LHCN-M2 (cell line): ENCODE data around the gene SMIM3. TPM values are rescaled to one million over a fixed set of nuclear protein-coding genes. Genes with fewer than 3 reads are reported as not detected.
"Not testable (repeated sequence)": the region's sequence is repeated elsewhere in the genome, so short reads cannot be mapped to it uniquely, and the experiment has no call there.

Source experiments
- DNase-seq: peaks from one replicate; pipeline ENCODE4 v3.0.0-alpha.2; 2012; ENCODE audit warnings: low read depth
- total RNA-seq: library from RNA; depleted of rRNA; stranded (reverse); fragments of >200 nt; gene quantifications from 2 replicates; pipeline ENCODE4 v1.2.3, GENCODE V29; 2014; rRNA removed

The SMIM3 gene
- total RNA-seq, 1 experiment from 2014 or later: 236 TPM

DNA sequence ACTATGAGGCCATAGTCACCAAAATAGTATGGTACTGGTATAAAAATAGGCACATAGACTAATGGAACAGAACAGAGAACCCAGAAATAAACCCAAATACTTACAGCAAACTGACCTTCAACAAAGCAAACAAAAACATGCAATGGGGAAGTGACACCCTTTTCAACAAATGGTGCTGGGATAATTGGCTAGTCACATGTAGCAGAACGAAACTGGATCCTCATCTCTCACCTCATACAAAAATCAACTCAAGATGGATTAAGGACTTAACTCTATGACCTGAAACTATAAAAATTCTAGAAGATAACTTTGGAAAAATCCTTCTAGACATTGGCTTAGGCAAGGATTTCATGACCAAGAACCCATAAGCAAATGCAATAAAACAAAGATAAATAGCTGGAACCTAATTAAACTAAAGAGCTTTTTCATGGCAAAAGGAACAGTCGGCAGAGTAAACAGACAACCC is 14.9 kb downstream of the SMIM3 start:
- not testable (repeated sequence) for DNase-seq

DNA sequence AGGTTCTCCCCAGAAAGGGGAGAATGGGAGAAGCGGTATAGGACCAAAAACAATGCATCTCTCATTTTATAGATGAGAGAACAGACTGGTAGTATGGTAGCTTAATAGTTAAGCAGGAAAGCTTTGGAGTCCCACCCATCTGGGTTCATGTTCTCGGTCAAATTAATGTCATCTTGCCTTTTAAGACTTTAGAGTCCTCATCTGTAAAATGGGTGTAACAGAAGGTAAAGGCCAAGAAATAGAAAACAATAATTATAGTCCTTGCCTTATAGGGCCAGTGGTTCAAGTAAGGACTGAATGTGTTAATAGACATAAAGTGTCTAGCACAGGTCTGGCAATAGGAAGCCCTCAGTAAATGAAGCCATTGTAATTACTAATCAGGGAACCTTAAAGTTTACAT is 16.4 kb downstream of the SMIM3 start:
- DNase-seq: no peak

GRCh38 chr5:150797384-150797783 is 18.8 kb downstream of the SMIM3 start:
- DNase-seq: no peak

DNA sequence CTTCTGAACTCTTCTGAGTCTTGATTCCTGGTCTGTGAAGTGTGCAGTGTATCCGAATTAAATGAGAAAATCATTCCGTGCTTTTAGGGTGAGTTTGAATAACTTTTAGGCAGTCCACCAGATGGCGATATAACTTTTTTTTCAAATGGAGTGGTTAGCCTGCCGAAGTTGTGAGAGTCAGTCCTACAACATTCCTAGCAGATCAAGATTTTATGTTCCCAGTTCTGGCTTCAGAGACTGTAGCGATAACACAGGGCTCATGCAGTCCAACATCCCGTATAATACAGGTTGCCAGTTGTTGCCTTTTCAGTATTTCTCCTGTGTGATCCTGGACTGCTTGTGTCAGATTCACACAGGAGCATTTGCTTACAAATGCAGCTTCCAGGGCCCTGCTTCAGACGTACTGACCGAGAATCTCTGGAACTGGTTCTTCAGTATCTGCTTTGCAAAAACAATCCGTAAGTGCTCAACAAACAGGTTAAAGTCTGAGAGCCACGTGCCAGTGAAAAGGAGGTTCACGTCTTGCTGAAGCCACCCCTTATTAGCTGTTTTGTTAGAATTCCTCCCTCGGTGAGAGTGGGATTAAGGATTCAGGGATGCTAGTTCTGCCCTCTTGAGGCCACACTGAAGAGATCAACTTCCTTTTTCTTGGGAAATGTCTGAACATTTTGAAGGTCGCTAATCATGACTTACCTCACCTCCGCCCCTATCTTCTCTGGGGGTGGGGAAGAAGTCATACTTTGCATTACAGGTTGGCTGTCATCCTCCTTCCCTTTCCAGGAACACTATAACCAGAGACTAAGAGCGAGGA is 22.8 kb downstream of the SMIM3 start:
- DNase-seq: peak; percentile 67

GRCh38 chr5:150804388-150804787 is 25.8 kb downstream of the SMIM3 start:
- DNase-seq: no peak

DNA sequence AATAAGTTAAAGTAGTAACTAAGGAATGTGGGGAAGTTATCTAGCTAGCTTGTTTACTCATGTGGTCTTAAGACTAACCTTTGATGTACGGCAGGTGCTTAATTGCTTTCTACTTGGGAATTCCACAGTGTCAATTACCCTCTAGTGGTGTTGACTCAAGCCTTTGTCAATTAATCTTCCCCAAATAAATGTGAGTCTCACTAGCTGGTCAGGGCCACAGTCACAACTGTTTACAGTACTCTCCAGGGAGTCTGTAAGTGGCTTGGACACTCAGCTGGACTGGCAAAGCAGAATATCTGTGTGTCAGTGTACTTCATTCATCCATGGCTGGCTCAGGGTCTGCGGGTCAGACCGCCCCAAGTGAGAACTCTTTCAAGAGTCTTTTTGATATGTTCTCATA is 30.8 kb downstream of the SMIM3 start:
- no peak for DNase-seq

GRCh38 chr5:150815010-150815409 is 36.5 kb downstream of the SMIM3 start:
- no peak for DNase-seq

DNA sequence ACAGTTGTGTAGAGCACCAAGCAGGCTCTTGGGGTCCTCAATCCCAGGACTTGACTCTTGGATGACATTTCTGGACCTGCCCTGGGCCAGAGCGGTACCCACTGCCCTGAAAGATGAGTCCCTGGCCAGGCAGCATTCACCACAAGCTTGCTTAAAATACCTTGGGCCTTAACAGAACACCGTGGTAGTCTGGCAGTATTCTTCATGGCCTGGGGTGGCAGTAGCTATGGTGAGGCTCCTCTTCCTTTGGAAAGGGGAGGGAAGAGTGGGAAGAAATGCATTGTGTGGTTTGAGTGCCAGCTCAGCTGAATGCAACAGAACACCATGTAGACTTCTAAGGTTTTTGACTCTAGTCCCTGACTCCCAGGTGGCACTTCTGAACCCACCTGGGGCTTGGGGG is 38.4 kb downstream of the SMIM3 start:
- DNase-seq: no peak

- DNase-seq: no peak
These were observed 51.2 kb downstream of the SMIM3 start for GRCh38 chr5:150829744-150830143.

DNA sequence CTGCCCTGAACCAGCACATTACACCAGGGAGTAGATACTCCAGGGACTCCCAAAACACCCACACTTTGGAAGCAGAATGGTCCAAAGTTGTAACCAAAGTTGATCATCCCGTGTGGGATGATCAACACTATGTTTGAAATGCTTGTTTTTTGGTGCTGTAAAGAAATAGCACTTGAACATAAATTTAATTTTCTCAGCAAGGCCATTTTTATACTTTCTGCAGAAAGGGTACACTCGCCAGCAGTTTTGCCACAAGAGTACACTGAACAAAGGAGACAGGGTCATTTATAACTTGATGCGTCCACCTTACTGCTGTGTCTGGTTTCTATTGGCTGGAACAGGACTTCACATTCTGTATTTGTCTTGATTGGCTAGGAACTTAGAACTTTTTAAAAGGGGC is 53.3 kb downstream of the SMIM3 start:
- DNase-seq: not testable (repeated sequence)

DNA sequence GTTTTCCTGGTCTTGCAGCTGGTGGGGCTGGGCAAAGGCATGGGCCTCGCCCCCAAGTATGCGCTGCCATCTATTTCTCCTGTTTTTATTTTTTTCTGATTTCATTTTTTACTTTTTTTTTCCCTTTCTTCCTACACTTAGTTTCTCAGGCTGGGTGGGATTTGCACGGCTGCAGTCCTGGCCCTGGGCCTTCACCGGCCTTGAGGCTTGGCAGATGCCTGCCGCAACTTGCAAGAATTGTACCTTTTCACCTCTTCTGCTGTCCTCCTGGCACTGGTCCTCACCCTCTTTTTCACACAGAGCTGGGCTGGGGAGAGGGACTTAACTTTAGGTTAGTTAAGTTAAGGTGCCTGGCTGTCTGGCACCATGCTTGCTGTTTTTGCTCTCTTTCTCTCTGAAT is 57.5 kb downstream of the SMIM3 start:
- no peak for DNase-seq

DNA sequence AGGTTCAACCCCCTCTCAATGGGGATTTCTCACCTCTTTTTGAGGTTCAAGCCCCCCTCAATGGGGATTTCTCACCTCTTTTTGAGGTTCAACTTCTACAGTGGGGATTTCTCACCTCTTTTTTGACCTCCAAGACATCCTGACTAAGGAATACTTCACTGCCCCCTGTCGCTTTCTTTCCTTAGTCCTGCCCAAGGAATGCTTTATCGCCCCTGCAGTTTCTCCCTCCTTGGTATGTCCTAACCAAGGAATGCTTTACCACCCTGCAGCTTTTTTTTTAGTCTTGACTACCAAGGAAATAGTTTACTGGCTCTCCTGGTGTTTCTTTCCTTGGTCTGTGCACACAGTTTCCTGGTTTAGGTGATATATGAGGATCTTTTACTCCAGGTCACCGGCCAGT is 58.1 kb downstream of the SMIM3 start:
- no peak for DNase-seq

DNA sequence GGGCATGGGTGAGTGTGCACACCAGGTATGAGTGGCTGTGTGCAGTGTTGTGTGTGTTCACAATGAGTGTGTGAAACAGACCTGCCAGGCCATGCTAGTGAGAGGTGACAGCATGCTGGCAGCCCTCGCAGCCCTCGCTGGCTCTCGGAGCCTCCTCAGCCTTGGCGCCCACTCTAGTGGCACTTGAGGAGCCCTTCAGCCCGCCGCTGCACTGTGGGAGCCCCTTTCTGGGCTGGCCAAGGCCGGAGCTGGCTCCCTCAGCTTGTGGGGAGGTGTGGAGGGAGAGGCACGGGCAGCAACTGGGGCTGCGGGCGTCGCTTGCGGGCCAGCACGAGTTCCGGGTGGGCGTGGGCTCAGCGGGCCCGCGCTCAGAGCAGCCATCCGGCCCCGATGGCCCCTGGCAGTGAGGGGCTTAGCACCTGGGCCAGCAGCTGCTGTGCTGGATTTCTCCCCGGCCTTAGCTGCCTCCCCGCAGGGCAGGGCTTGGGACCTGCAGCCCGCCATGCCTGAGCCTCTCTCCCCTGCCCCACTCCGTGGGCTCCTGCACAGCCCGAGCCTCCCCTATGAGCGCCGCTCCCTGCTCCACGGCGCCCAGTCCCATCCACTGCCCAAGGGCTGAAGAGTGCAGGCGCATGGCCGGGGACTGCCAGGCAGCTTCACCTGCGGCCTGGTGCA is 66.8 kb downstream of the SMIM3 start:
- DNase-seq: not testable (repeated sequence)

DNA sequence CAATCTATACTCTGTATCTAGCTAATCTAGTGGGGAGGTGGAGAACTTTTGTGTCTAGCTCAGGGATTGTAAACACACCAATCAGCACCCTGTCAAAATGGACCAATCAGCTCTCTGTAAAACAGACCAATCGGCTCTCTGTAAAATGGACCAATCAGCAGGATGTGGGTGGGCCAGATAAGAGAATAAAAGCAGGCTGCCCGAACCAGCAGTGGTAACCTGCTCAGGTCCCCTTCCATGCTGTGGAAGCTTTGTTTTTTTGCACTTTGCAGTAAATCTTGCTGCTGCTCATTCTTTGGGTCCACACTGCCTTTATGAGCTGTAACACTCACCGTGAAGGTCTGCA is 67.7 kb downstream of the SMIM3 start, which contains the start of gene IRGM:
IRGM (plus strand) TSS at position 214 of the 346 bp plus-strand sequence. CDS start 1,603 bp downstream, outside the sequence.
- DNase-seq: not testable (repeated sequence)

Other genes with a start within 250 kb of the SMIM3 start
- 1.5 and 1.9 TPM in 2 replicates for gene SYNPO, start 138.1 kb upstream of the SMIM3 start, total RNA-seq
- under 0.01 and 0.06 TPM in 2 replicates for gene MYOZ3, start 117.5 kb upstream of the SMIM3 start, total RNA-seq
- 30.5 and 35.6 TPM in 2 replicates for gene RBM22, start 77.7 kb upstream of the SMIM3 start, total RNA-seq
- gene DCTN4, start 19.7 kb upstream of the SMIM3 start, total RNA-seq: 92.2 and 103 TPM in 2 replicates
- 0.57 TPM in 1 of 2 replicates, not detected in the other for gene IRGM, start 67.8 kb downstream of the SMIM3 start, total RNA-seq
- gene ZNF300, start 126.2 kb downstream of the SMIM3 start, total RNA-seq: 6.6 and 7.2 TPM in 2 replicates
- 1.0 and 7.3 TPM in 2 replicates for gene GPX3, start 241.8 kb downstream of the SMIM3 start, total RNA-seq